K562 (cell line): ENCODE data around the gene NUDT14. TPM values are rescaled to one million over a fixed set of nuclear protein-coding genes. Genes with fewer than 3 reads are reported as not detected.

Source experiments
- CCNT2 ChIP-seq: IDR thresholded peaks from 2 replicates; pipeline ENCODE4 v1.6.1; 2011; ENCODE audit warnings: borderline replicate concordance, low read depth, mild to moderate bottlenecking, moderate library complexity, mixed read lengths, low read length; ENCODE audit not compliant: insufficient read length; ENCODE audit errors: extremely low read depth
- ELF4 ChIP-seq: fragments of 450-650 bp; formaldehyde crosslinking; IDR thresholded peaks from 2 replicates; pipeline ENCODE4 v1.4.0; 2022; ENCODE audit warnings: missing genetic modification characterization
- HDGF ChIP-seq: fragments of 450-650 bp; IDR thresholded peaks from 2 replicates; pipeline ENCODE4 v1.6.1; 2016
- HMG20A ChIP-seq: fragments of 450-650 bp; formaldehyde crosslinking; conservative IDR thresholded peaks from 2 replicates; pipeline ENCODE4 v1.4.0; 2020; ENCODE audit warnings: mild to moderate bottlenecking, mixed read lengths
- MAFG ChIP-seq: fragments of 450-650 bp; conservative IDR thresholded peaks from 2 replicates; pipeline ENCODE4 v1.6.1; 2016; ENCODE audit warnings: missing genetic modification characterization, missing compliant biosample characterization
- RBM14 ChIP-seq: fragments of 200-400 bp; formaldehyde crosslinking; IDR thresholded peaks from 2 replicates; pipeline ENCODE4 v1.6.1; 2018; ENCODE audit warnings: low read depth, mild to moderate bottlenecking, low read length, moderate library complexity, borderline replicate concordance; ENCODE audit not compliant: insufficient read depth
- RHOXF2B ChIP-seq: fragments of 250-450 bp; sonication (Bioruptor Pico); conservative IDR thresholded peaks from 2 replicates; pipeline ENCODE4 v1.5.1; 2021
- RNF219 ChIP-seq: fragments of 250-450 bp; sonication (Bioruptor Pico); IDR thresholded peaks from 2 replicates; pipeline ENCODE4 v1.5.0; 2022; ENCODE audit warnings: mild to moderate bottlenecking
- SOX6 ChIP-seq: fragments of 450-650 bp; IDR thresholded peaks from 2 replicates; pipeline ENCODE4 v1.6.1; 2014; ENCODE audit warnings: mild to moderate bottlenecking
- SP1 ChIP-seq: sonication (generic); formaldehyde crosslinking; IDR thresholded peaks from 2 replicates; pipeline ENCODE4 v1.8.1; 2022; ENCODE audit warnings: mild to moderate bottlenecking, missing genetic modification reagents
- SUPT5H ChIP-seq: fragments of 450-650 bp; IDR thresholded peaks from 2 replicates; pipeline ENCODE4 v1.6.1; 2016
- TCF3 ChIP-seq: sonication (generic); formaldehyde crosslinking; IDR thresholded peaks from 2 replicates; pipeline ENCODE4 v1.4.0; 2020; ENCODE audit warnings: mild to moderate bottlenecking, missing genetic modification reagents
- TRIM25 ChIP-seq: fragments of 450-650 bp; IDR thresholded peaks from 2 replicates; pipeline ENCODE4 v1.7.0; 2016; ENCODE audit warnings: borderline replicate concordance
- ZC3H11A ChIP-seq: IDR thresholded peaks from 2 replicates; pipeline ENCODE4 v1.6.1; 2012; ENCODE audit warnings: low read depth, low read length, improper control_type of control experiment
- ZNF311 ChIP-seq: fragments of 250-450 bp; sonication (Bioruptor Pico); IDR thresholded peaks from 2 replicates; pipeline ENCODE4 v1.4.0; 2020; ENCODE audit warnings: mild to moderate bottlenecking, moderate library complexity
- ZNF445 ChIP-seq: fragments of 250-450 bp; sonication (Bioruptor Pico); IDR thresholded peaks from 2 replicates; pipeline ENCODE4 v1.4.0; 2020; ENCODE audit warnings: low read depth, mild to moderate bottlenecking, moderate library complexity
- ZNF551 ChIP-seq: fragments of 250-450 bp; sonication (Bioruptor Pico); IDR thresholded peaks from 2 replicates; pipeline ENCODE4 v1.5.0; 2021; ENCODE audit warnings: mild to moderate bottlenecking, moderate library complexity
- ZNF639 ChIP-seq, 2 experiments: fragments of 200-800 bp in 1 of 2; sonication (Bioruptor generic) in 1 of 2; sonication (generic) in 1 of 2; formaldehyde crosslinking in 1 of 2; IDR thresholded peaks in 1 of 2; conservative IDR thresholded peaks in 1 of 2; 2 replicates each; pipeline versions ENCODE4 v1.5.0 to v1.6.1; 2016 to 2020; ENCODE audit warnings: missing compliant biosample characterization in 1 of 2, missing genetic modification characterization in 1 of 2, missing genetic modification reagents in 1 of 2
- ZNF655 ChIP-seq: fragments of 250-450 bp; sonication (Bioruptor Pico); IDR thresholded peaks from 2 replicates; pipeline ENCODE4 v1.5.0; 2021
- ZSCAN32 ChIP-seq: fragments of 450-650 bp; formaldehyde crosslinking; IDR thresholded peaks from 2 replicates; pipeline ENCODE4 v1.4.0; 2020; ENCODE audit warnings: mild to moderate bottlenecking, moderate library complexity
- polyA plus RNA-seq, 8 experiments: library from polyadenylated mRNA; depleted of rRNA in 4 of 8; stranded (reverse) in 5 of 8; unstranded in 3 of 8; fragments of >200 nt; fragmentation: Nextera tagmentation in 2 of 8; fragmentation: Illumina TruSeq in 1 of 8; extraction: Ambion mirVana in 2 of 8; extraction: Trizol in 1 of 8; gene quantifications; 2 replicates each; pipeline versions ENCODE4 v1.2.1 to v1.2.3, GENCODE V29; 2011 to 2014; ENCODE audit warnings: inconsistent platforms in 1 of 8, missing spikeins in 1 of 8
- total RNA-seq, 7 experiments: library from RNA; depleted of rRNA in 6 of 7; stranded (reverse); fragments of >200 nt in 6 of 7; fragmentation: Illumina TruSeq in 2 of 7; extraction: Trizol in 2 of 7; gene quantifications; 2 replicates each; pipeline versions ENCODE4 v1.2.1 to v1.2.3, GENCODE V29; 2011 to 2021; ENCODE audit warnings: low replicate concordance in 1 of 7

The NUDT14 gene
- total and polyA plus RNA-seq, 9 of the 15 experiments (the other 6 are each of a cell fraction or from before 2014, with no cell fraction given) = 0.14 to 16.3 (median 8.2) TPM

- TF ChIP-seq HDGF (no peak), SUPT5H (no peak), SOX6 (peak; percentile 69), TCF3 (CRISPR knock-in tag) (peak; percentile 72), RBM14 (no peak), MAFG (tag) (no peak), ZNF551 (no peak), RNF219 (no peak), ZC3H11A (no peak), TRIM25 (no peak), ELF4 (CRISPR knock-in tag) (no peak), ZNF639 (CRISPR knock-in tag; conservative IDR thresholded peaks at IDR 0.05 in 1 of 2, IDR thresholded peaks at IDR 0.05 in 1 of 2) (no peak), HMG20A (CRISPR knock-in tag) (no peak), ZNF445 (no peak), ZNF311 (no peak), RHOXF2B (CRISPR knock-in tag) (no peak), CCNT2 (peak; percentile 50), SP1 (CRISPR knock-in tag) (no peak), ZSCAN32 (CRISPR knock-in tag) (no peak), ZNF655 (CRISPR knock-in tag) (no peak)
Observed at GRCh38 chr14:105196265-105196960, 15.3 kb upstream of the NUDT14 start (continued).
